ENCODE data around the gene RASGRF2.

The RASGRF2 gene

DNA sequence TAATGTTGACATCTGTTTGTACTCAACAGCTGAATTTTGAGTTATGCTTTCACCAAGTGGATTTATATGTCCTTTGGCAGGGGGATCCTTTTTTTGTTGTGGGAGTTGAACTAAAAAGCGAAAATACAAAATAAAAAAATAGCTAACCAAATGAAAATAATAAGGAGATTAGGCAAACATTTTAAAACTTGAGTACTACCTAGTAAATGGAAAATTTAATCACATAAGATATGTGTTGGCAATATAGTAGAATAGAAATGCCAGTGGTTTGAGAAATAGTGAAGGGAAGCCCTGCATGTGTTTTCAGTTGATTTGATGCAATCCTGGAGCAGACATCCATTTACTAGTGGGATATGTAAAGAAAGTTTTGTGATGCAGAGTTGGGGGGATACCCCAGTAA is 98.0 kb downstream of the RASGRF2 start:
- H3K36me3 ChIP-seq (ENCODE audit: control insufficient read depth, insufficient read depth, low read length), result no peaks in the 10 kb centered on the region
- no peak for DNase-seq (ENCODE audit: extremely low read depth, insufficient read length)
- H3K27me3 ChIP-seq (replicated peaks; ENCODE audit: control insufficient read depth, insufficient read depth, low read length), result no peaks in the 10 kb centered on the region
- no peak for TF ChIP-seq CTCF (IDR thresholded peaks at IDR 0.05; ENCODE audit: insufficient read depth, low read length, poor library complexity, severe bottlenecking)
- no peak overlapping the region for H3K4me3 ChIP-seq (replicated peaks; ENCODE audit: low read depth, low read length)

DNA sequence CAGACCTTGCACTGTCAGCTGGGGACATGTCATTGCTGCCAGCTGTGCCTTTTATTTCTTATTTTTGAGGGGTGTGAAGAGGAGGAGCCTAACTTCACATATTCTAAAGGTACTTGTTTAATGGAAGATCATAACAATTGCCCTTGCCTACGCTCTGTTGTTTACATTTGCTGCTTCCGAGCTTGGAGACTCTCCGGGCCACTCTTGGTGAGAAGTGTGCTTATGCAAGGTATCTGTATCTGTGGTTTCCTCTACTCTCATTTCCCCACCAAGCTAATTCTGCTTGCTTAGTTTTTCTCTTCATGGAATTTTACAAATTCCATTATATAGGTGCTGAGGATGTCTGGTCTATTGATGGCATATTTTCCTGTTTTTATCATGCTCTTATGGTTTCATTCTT is 105.3 kb downstream of the RASGRF2 start:
- no peak for TF ChIP-seq CTCF (IDR thresholded peaks at IDR 0.05; ENCODE audit: insufficient read depth, low read length, poor library complexity, severe bottlenecking)
- Histone ChIP-seq H3K27me3 (replicated peaks; ENCODE audit: control insufficient read depth, insufficient read depth, low read length) (no peaks in the 10 kb centered on the region; the same call in none of the 2 replicates), H3K4me3 (replicated peaks; ENCODE audit: low read depth, low read length) (no peak overlapping the region), H3K36me3 (ENCODE audit: control insufficient read depth, insufficient read depth, low read length) (no peaks in the 10 kb centered on the region)
- no peak for DNase-seq (ENCODE audit: extremely low read depth, insufficient read length)

- Histone ChIP-seq H3K27me3 (replicated peaks; ENCODE audit: control insufficient read depth, insufficient read depth, low read length) (no peaks in the 10 kb centered on the region; the same call in none of the 2 replicates), H3K36me3 (ENCODE audit: control insufficient read depth, insufficient read depth, low read length) (no peaks in the 10 kb centered on the region), H3K4me3 (replicated peaks; ENCODE audit: low read depth, low read length) (no peak overlapping the region)
- no peak for DNase-seq (ENCODE audit: extremely low read depth, insufficient read length)
- TF ChIP-seq CTCF (IDR thresholded peaks at IDR 0.05; ENCODE audit: insufficient read depth, low read length, poor library complexity, severe bottlenecking), result no peak
Observed at GRCh38 chr5:81066102-81066501, 105.9 kb downstream of the RASGRF2 start.

DNA sequence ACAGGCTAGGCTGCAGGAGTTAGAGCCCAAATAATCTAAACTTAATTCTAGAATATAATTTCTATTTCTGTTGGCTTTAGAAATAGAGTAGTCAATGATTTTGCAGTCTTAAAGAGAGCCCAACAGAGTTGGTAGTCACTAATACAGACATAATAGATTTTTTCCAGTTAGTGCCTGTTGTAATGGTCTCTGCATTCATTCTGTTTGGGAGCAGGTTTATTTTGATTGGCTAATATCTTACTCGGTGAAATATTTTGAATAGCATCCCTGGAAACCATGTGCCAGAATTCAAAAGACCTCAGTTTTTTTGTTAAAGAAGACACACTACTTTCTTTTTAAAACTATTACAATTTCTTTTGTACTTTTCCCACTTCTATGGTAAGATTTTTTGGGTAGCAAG is 107.2 kb downstream of the RASGRF2 start:
- DNase-seq (ENCODE audit: extremely low read depth, insufficient read length), result no peak
- H3K27me3 ChIP-seq (replicated peaks; ENCODE audit: control insufficient read depth, insufficient read depth, low read length), result no peaks in the 10 kb centered on the region; the same call in none of the 2 replicates
- H3K4me3 ChIP-seq (replicated peaks; ENCODE audit: low read depth, low read length), result no peak overlapping the region
- H3K36me3 ChIP-seq (ENCODE audit: control insufficient read depth, insufficient read depth, low read length), result no peaks in the 10 kb centered on the region
- no peak for TF ChIP-seq CTCF (IDR thresholded peaks at IDR 0.05; ENCODE audit: insufficient read depth, low read length, poor library complexity, severe bottlenecking)

GRCh38 chr5:81068063-81068462 is 107.9 kb downstream of the RASGRF2 start:
- TF ChIP-seq CTCF (IDR thresholded peaks at IDR 0.05; ENCODE audit: insufficient read depth, low read length, poor library complexity, severe bottlenecking), result no peak
- Histone ChIP-seq H3K27me3 (replicated peaks; ENCODE audit: control insufficient read depth, insufficient read depth, low read length) (no peaks in the 10 kb centered on the region; the same call in none of the 2 replicates), H3K36me3 (ENCODE audit: control insufficient read depth, insufficient read depth, low read length) (no peaks in the 10 kb centered on the region), H3K4me3 (replicated peaks; ENCODE audit: low read depth, low read length) (no peak overlapping the region)
- DNase-seq (ENCODE audit: extremely low read depth, insufficient read length), result no peak

- Histone ChIP-seq H3K4me3 (replicated peaks; ENCODE audit: low read depth, low read length) (no peak overlapping the region), H3K27me3 (replicated peaks; ENCODE audit: control insufficient read depth, insufficient read depth, low read length) (no peaks in the 10 kb centered on the region; the same call in none of the 2 replicates), H3K36me3 (ENCODE audit: control insufficient read depth, insufficient read depth, low read length) (no peaks in the 10 kb centered on the region)
- DNase-seq (ENCODE audit: extremely low read depth, insufficient read length), result no peak
- TF ChIP-seq CTCF (IDR thresholded peaks at IDR 0.05; ENCODE audit: insufficient read depth, low read length, poor library complexity, severe bottlenecking), result no peak
Observed at GRCh38 chr5:81068635-81069034, 108.5 kb downstream of the RASGRF2 start.
